ENCODE data around the gene MRPL33. TPM values are rescaled to one million over a fixed set of nuclear protein-coding genes. Genes with fewer than 3 reads are reported as not detected.

Gene MRPL33
- total and polyA plus RNA-seq, 4 donors, result 31.2 to 130 (median 41.0) TPM

DNA sequence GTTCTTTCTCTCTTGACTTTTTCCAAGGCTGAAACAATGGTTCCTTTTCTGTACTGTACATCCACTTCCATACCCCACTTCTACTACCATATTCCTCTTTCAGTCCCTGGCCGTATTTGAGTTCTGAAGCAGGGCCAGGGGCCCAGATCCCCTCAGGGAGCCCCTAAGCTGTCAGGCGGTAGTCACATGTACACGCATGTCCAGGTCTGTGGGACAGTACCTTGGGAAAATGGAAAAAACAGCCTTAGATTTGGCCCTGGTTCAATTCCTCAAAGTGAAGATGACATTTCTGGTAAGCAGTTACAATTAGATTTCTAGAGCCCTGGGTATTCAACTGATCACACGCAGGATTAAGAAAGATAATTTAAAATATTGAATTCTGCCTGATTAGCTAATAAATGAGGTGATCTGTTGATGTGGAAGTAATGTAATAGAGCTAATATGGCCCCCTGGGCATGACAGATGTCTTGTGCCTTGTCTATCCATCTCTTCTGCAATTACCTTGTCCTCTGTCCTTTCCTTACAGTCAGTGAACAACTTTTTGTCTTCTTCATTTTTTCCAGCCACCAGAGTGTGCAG, 44.4 kb downstream of the MRPL33 start:
- TF ChIP-seq HNF4G (IDR thresholded peaks at IDR 0.05), result no peak
- Histone ChIP-seq H3K27me3 (ENCODE audit: control insufficient read depth in 4 of 4, insufficient read depth in 4 of 4, low read length in 3 of 4) (no peaks in the 10 kb centered on the region), H3K4me1 (ENCODE audit: control insufficient read depth in 4 of 4, insufficient read depth in 4 of 4, low read length in 3 of 4) (no peaks in the 10 kb centered on the region), H3K27ac (ENCODE audit: low read depth in 1 of 2, low read length in 2 of 2) (no peak overlapping the region), H3K36me3 (ENCODE audit: control insufficient read depth in 4 of 4, insufficient read depth in 3 of 4, low read depth in 1 of 4, low read length in 3 of 4) (peaks cover 0 to 3% (median 0%) of the 10 kb centered on the region in 4 donors), H3K9me3 (ENCODE audit: control insufficient read depth in 4 of 4, low read length in 3 of 4) (no peaks in the 10 kb centered on the region), H3K4me3 (ENCODE audit: low read depth in 1 of 3, low read length in 3 of 3) (no peak overlapping the region), H3K9ac (ENCODE audit: low read depth in 1 of 2, low read length in 2 of 2) (no peak overlapping the region)
- WGBS, result 97% methylated on average over 4 of the region's 4 CpGs
- no peak for DNase-seq (ENCODE audit: low spot score)

GRCh38 chr2:27822049-27822448, 50.5 kb downstream of the MRPL33 start:
- 98% methylated on average over 1 of the region's 1 CpG for WGBS
- H3K9ac ChIP-seq (ENCODE audit: low read depth in 1 of 2, low read length in 2 of 2), result no peak overlapping the region
- peaks cover 0 to 1% (median 0%) of the 10 kb centered on the region in 4 donors for H3K9me3 ChIP-seq (ENCODE audit: control insufficient read depth in 4 of 4, low read length in 3 of 4)
- TF ChIP-seq, protein P1, sequence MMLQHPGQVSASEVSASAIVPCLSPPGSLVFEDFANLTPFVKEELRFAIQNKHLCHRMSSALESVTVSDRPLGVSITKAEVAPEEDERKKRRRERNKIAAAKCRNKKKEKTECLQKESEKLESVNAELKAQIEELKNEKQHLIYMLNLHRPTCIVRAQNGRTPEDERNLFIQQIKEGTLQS (IDR thresholded peaks at IDR 0.05), result no peak
- TF ChIP-seq GABPA (IDR thresholded peaks at IDR 0.05 in 1 of 2, conservative IDR thresholded peaks at IDR 0.05 in 1 of 2) (no peak), HNF4A (conservative IDR thresholded peaks at IDR 0.05) (no peak), EGR1 (IDR thresholded peaks at IDR 0.05; ENCODE audit: low read depth in 2 of 2) (no peak), NR2F2 (IDR thresholded peaks at IDR 0.05) (no peak), CTCF (IDR thresholded peaks at IDR 0.05; ENCODE audit: low read depth, low read length, missing input control) (no peak), JUND (IDR thresholded peaks at IDR 0.05) (no peak), RXRA (IDR thresholded peaks at IDR 0.05) (no peak), REST (IDR thresholded peaks at IDR 0.05) (no peak), FOXA1 (IDR thresholded peaks at IDR 0.05) (no peak), YY1 (IDR thresholded peaks at IDR 0.05) (no peak), HNF4G (IDR thresholded peaks at IDR 0.05) (no peak)
- TF ChIP-seq, protein P2, sequence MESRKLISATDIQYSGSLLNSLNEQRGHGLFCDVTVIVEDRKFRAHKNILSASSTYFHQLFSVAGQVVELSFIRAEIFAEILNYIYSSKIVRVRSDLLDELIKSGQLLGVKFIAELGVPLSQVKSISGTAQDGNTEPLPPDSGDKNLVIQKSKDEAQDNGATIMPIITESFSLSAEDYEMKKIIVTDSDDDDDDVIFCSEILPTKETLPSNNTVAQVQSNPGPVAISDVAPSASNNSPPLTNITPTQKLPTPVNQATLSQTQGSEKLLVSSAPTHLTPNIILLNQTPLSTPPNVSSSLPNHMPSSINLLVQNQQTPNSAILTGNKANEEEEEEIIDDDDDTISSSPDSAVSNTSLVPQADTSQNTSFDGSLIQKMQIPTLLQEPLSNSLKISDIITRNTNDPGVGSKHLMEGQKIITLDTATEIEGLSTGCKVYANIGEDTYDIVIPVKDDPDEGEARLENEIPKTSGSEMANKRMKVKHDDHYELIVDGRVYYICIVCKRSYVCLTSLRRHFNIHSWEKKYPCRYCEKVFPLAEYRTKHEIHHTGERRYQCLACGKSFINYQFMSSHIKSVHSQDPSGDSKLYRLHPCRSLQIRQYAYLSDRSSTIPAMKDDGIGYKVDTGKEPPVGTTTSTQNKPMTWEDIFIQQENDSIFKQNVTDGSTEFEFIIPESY (IDR thresholded peaks at IDR 0.05), result no peak
- H3K27me3 ChIP-seq (ENCODE audit: control insufficient read depth in 4 of 4, insufficient read depth in 4 of 4, low read length in 3 of 4), result no peaks in the 10 kb centered on the region
- H3K4me1 ChIP-seq (ENCODE audit: control insufficient read depth in 4 of 4, insufficient read depth in 4 of 4, low read length in 3 of 4), result no peaks in the 10 kb centered on the region
- peaks cover 3 to 31% (median 6%) of the 10 kb centered on the region in 4 donors for H3K36me3 ChIP-seq (ENCODE audit: control insufficient read depth in 4 of 4, insufficient read depth in 3 of 4, low read depth in 1 of 4, low read length in 3 of 4)
- no peak overlapping the region for H3K27ac ChIP-seq (ENCODE audit: low read depth in 1 of 2, low read length in 2 of 2)
- no peak for DNase-seq (ENCODE audit: low spot score)
- H3K4me3 ChIP-seq (ENCODE audit: low read depth in 1 of 3, low read length in 3 of 3), result no peak overlapping the region
